Activated CD4-positive, alpha-beta T cell treated with anti-CD3 and anti-CD28 coated beads for 48 hours (primary cell): ENCODE results near the gene NMRK1.

Source experiments
- DNase-seq: peaks from one replicate; pipeline ENCODE4 v3.0.0-alpha.2; 2020

Gene NMRK1

DNA sequence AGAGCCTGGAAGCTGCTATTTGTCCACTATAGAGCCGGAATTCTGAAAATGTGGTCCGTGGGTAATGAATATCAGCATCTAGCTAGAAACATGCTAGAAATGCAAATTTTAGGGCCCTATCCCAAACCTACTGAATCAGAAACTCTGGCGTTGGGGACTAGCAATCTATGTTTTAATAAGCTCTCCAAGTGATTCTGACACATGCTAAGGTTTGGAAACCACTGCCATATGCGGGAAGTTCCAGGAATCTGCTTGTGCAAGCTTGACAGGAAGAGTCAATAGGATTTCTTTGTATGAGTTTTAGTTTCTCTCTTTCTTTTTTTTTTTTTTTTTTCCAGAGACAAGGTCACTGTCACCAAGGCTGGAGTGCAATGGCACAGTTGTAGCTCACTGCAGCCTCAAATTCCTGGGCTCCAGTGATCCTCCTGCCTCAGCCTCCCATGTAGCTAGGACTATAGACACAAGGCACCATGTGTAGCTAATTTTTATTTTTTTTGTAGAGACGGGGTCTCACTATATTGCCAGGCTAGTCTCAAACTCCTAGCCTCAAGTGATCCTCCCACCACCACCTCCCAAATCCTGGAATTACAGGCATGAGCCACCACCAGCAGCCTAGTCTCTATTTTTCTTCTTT lies 33.5 kb downstream of the NMRK1 start:
- DNase-seq = no peak

DNA sequence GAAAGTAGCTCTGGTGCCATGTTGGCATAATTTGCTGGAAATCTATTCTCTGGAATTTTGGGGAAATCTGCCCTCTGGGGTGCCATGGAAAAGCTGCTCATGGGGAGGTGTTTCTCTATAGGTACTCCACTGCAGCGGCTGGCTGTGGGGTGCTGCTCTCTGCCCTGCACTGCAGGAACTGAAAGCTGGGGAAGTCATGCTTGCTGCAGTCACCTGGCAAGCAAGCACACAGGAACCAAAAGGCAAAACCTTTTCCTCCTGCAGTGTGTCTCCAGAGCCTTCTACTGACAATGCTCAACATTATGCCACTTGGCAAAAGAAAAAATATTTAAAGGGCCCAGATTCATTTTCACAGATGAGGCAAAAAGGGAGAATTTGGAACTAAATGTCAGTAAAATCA lies 34.1 kb downstream of the NMRK1 start:
- no peak for DNase-seq

DNA sequence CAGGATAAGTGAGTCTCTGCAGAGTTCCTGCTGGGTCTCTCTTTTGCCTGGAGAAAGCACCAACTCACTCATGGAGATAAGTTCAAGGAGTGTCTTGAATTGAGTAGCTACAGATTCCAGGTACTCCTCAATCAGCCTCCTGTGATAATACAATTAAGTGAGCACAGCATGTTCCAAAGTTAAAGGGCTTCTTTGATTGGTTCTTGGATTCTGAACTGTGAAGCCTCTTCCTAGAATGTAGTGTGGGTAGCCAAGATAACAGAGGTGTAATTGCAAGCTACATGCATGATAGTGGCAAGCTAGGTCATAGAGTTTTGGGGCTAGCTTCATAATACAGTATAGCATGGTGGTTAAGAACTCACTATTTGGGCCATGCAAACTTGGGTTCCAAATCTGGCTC lies 36.7 kb downstream of the NMRK1 start:
- no peak for DNase-seq

DNA sequence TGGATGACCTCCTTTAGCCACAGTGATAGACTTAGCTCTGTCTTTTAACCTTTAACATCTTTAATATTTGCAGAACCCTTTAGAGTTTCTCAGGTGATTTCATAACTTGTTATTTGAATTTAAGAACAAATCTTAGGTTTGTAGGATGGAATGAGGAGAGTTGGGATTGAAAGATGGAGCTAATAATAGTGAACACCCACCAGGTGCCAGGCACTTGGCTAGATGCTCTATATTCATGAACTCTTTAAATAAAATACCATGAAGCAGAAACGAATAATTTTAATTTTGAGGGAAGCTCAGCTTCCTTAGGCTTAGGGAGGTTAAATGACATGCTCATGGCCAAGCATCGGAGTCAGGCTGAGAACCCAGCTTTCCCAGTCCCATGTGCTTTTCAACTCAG lies 40.4 kb downstream of the NMRK1 start:
- no peak for DNase-seq

DNA sequence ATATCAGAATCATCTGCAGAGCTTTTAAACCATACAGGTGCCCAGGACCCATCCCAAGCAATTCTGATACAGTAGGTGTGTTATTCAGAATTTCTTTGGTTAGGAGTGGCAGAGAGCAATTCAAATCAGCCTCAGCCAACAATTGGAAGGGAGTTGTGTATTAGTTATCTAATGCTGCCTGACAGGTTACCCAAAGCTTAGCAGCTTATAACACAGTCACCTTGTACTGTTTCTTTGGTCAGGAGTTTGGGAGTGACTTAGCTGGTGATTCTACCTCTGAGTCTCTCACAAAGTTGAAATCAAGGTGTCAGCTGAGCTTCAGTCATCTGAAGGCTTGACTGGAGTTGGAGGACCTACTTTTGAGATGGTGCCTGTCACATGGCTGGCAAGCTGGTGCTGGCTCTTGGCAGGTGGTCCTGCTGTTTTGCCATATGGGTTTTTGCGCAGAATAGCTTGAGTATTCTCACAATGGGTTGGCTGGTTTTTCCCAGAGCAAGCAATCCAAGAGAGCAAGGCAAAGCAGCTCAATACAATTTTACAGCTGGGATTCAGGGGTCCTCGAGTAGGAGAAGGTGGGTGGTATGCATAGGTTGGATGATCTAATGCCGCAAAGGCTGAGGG lies 41.1 kb downstream of the NMRK1 start:
- DNase-seq = no peak

DNA sequence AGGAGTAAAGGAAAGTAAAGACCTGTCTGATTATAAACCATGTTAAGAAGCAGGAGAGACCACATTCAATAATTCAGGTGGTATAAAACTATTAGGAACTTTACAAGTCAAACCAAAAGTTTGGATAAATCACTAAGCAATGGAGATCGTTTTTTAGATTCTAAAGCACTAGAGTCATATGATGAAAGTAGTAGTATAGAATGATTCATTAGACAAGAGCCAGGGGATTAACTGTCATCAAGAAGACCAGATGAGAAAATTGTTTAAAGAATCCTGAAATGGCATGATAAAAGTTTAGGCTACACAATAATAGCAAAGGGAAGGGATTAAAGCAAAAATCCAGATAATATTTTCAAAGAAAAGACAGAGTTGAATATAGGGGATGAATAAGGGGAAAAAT lies 46.9 kb downstream of the NMRK1 start:
- DNase-seq = no peak

DNA sequence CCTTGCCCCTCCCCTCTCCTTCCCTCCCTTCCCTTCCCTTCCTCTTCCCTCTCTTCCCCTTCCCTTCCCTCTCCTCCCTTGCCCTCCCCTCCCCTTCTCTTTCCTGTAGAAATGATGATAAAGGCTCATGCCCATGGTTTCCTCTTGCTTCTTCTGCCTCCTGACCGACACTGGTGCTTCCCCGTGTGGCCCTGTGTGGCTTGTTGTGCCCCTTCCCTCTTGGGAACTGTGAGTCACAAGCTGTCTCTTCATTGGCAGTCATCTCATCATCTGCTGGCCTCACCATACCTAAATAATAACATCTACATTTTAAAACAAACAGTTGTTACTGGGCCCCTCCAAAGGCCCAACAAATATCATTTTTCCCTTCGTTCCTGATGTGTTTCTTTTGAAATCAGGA lies 48.2 kb downstream of the NMRK1 start:
- DNase-seq = peak; percentile 31

DNA sequence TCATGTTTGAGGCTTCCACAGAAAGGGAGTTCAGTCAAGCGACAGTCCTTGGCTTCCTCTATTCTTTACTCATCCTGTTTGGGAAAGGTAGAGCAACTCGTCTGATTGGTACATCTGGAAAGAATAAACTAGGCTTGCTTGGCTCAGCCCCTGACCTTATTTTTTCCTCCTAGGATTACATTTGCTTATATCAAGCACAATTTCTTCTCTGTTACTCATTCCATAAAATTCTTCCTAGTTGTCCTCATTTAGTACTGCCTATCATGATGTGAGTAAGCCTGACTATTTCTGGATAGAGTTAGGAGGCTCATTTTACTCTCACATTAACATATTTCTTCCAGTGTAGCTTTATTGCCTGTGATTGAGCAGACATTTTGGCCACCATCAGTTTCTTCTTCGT lies 48.9 kb downstream of the NMRK1 start:
- no peak for DNase-seq

DNA sequence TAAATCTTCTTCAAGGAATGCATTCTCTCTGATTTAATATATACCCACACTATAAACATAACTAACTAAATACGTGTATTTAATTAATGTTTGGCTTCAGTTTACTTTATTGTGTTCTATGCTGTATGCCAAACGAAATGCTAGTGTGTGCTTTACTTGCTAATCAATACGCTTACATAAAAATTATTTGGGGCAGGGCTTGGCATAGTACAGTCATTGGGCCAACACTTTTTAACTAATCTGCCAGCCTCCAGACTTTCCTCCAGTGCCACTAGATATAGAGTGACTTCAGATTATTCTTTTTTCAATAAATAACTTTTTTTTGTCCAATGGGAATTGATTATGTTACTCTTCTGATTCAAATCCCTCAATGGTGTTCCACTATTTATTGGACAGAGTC lies 51.2 kb downstream of the NMRK1 start:
- no peak for DNase-seq

DNA sequence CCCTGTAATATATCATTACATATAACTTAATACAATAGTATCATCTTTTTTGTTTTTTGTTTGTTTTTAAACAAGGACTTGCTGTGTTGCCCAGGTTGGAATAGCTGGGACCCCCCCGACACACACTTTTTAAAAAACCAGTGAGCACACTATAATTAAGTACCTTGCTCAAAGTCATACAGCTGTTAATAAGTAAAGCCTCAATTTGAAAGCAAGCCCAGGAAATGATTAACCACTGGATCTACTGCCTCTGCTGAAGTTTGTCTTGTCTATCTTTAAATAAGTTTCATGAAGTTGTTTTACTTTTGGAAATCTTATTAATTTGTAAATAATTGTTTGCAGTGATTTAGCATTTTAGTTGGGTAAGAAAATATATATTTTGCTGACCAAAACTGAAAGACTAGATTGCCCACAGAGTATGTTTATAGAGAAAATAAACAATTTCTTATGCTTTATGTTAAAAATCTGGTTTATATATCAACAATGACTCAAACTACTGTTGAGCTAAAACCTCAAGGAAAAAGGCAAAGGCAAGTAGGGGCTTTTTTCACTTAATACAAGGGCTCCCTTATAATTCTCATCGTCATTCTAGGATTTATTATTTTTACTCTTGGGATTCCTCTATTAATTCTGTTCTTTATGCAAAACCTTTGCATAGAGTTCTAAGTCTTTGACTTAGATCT lies 54.0 kb downstream of the NMRK1 start:
- no peak for DNase-seq

DNA sequence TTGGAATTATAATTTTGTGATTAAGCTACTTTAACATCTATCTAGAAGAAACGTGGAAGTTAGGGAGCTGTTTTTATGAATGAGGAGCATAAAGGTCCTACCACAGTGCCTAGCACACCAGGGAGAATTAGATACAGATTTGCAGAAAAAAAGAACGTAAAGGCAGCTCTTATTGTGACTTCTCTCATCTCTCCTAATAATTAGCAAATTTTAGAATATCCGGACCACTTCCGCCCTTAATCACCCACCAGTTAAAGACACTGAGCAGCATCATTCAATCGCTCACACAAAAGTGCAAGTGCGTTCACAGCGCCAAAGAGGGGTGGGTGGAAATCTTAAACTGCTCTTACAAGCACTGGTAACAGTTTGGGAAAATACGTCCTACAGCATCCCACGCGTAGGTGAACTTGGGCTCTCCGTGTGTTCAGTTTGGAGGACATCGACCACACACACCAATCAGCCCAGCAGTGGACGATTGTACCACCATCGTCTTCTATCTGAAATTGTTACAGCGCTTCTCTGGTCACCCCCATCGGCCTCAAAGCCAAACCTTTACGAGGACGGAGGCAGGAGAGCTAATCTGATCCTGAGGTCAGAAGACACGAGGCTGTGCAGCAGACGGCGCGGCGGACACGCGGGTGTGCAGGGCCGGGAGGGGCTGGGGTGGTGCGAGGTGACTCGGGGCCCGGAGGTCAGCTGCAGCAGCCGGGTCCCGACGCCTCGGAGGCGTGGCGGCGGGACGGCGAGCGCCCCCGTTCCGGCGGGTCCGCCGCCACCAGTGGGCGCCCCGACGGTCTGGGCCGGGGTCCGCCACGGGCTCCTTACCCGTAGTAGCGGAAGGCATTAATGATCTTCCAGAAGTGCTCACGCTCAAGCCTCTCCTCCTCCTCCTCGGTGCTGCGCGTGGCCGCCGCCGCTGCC lies 60.5 kb downstream of the NMRK1 start:
- peak; percentile 66 for DNase-seq

DNA sequence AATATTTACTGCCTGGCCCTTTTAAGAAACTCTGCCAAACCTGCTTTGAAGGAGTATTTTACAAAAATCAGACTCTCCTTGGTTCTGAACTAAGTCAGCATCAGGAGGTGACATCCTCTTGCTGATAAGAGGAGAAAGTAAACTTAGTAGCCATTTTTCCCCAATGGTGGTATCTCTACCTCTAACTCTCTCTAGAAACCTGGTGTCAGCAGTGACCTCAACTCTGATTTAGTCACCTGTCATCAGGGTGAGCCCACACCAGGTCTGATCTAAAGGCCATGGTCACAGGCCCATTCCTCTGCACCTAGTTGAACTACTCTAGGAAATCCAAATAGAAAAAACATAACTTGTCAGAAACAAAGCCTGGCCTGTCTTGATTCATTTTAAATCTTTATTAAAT lies 64.1 kb downstream of the NMRK1 start:
- DNase-seq = no peak

DNA sequence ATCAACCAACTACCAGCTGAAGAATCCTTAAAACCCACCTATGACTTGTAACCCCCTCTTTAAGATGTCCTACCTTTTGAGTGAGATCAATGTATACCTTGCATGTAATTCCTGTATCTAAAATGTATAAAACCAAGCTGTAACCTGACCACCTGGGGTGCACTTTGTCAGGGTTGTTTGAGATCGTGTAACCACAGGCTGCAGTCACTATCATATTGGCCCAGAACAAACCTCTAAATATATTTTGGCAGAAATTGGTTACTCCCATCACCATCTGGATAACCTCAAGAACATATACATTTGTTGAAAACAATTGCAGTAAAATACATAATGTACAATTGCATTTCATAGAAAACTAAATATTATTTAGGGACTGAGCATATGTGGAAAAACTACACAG lies 68.3 kb downstream of the NMRK1 start:
- DNase-seq = no peak

DNA sequence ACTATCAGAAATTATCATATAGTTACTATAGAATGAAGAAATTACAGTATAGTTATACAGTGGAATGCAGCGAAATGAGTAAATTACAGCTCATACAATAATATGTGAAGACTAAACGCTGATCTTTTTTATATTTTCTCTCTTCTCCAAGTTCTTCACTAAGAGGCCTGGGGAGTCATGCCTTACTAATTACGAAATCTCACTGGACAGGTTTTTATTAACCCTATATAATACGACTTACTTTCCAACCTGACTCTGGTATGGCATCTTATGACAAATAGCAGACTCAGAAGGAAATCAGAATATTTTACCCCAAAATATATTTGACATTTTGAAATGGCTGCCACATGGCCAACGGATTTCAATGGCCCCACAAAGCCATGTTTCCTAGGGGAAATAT lies 68.9 kb downstream of the NMRK1 start:
- no peak for DNase-seq

DNA sequence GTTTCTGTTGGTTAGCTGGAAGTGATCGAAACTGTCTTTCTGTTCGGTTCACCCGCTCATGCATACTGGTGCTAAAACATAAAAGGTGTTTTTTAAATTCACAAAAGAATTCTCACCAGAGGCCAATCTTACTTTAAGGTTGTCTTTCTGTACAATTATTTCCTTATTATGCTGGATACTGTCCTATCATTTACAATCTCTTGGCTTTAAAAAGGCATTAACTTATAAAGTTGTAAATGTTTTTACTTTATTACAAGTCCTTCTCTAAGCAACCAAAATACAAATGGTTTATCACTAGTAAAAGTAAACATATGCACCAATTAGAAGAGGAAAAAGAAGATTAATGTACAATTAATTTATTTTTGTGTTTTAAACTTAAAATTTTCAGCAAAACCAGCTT lies 70.6 kb downstream of the NMRK1 start:
- DNase-seq = no peak

DNA sequence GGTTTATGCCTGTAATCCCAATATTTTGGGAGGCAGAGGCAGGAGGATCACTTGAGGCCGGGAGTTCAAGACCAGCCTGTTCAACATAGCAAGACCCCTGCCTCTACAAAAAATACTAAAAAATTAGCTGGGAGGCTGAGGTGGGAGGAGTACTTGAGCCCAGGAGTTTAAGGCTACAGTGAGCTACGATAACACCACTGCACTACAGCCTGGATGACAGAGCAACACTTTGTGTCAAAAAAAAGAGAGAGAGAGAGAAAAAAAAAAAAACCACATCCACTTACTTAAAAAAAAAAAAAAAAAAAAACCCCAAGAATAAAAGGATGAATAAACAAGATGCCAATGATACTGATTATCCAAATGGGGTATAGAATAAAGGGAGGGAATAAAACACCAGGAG lies 74.2 kb downstream of the NMRK1 start:
- no peak for DNase-seq
